ENCODE results near the gene UPF2. TPM values are rescaled to one million over a fixed set of nuclear protein-coding genes. Genes with fewer than 3 reads are reported as not detected.
"Not testable (repeated sequence)": the region's sequence is repeated elsewhere in the genome, so short reads cannot be mapped to it uniquely, and the experiment has no call there.

Gene UPF2
- total RNA-seq, 2 experiments from 2014 or later: 38.5 to 39.6 TPM

DNA sequence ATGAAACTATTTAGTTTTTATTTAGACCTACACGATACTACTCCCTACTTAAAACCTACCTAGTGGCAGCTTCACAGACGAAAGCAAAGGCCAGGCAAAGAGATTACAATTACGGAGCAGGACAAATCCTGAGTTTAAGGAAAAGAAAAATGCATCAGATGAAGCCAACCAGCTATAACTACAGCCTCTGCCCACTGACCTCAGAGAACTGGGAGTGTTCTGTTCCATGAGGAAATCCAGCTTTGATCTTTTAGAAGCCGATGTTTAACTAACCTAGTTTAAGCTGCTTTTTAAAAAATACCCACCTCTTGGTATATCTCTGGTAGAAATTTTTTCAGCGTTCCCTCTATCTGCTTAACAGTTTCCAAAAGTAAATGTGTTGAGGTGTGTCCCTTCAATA lies 3.0 kb upstream of the UPF2 start:
- ChIA-PET POLR2A (no interaction called here), CTCF (interaction anchor here (0.6 kb wide), 1 partner anchor 1652 kb away, joined by 6 read pairs; no protein-coding TSS in a partner anchor)

DNA sequence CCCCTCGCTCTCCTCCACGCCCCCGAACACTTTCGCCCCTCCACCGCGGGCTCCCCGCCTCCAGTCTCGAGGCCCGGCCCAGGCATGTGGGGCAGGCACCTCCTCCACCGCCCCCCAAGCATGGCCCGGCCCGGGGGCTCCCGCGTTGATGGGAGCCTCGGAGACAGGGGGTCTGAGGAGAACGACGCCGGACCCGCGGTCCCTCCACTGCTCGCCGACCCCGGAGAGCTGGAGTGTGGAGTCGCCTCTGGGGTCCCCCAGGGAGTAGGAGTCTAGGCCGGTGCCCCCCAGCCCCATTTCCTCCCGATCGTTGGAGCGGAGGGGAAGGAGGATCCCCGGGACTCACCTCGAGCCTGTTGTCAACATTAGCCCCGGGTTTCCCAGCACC lies 206 bp downstream of the UPF2 start:
- CTCF ChIA-PET: interaction anchor here (1.0 to 1.6 kb wide), 3 partner anchors 11 to 88 kb away, joined by 3 to 4 read pairs (median 4); no protein-coding TSS in a partner anchor

DNA sequence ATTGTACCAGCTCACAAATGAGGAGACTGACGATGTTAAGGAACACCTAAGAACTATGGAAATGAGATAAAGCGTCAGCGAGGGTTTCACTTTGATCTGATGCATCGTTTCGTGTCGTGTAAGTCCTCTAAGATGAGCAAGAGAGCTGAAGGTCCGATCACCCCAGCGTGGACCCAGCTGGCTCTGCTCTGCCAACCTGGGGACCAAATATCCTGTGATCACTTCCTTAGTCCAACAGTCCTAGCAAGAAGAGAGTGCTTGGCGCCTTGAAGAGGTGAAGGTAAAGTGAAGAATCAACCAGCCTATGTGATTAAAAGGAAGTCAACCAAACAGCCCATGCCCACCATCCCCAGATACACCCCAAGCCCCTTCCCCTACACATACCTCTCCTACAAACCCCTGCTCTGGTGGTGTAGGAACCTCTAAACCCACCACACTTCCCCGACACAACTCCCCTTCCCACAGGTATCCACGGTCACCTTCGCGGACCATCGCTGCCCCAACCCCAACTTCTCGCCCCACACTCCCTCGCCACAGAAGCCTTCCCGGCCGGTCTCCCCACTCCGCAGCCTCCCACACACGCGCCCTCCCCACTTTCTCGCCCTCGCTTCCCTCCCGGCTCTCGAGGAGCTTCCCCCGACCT lies 722 bp downstream of the UPF2 start:
- CTCF ChIA-PET: interaction anchor here (1.4 to 1.6 kb wide), 2 partner anchors 10 to 81 kb away, joined by 4 read pairs; no protein-coding TSS in a partner anchor
- POLR2A ChIA-PET: interaction anchor here (0.5 to 1.1 kb wide), 4 partner anchors 27 to 86 kb away, joined by 4 to 6 read pairs (median 4); partner anchors contain the start of gene DHTKD1

More for the DNA sequence above, 206 bp downstream of the UPF2 start:
- POLR2A ChIA-PET: interaction anchor here (0.7 to 1.4 kb wide), 6 partner anchors 26 to 968 kb away, joined by 3 to 8 read pairs (median 4); partner anchors contain the start of genes CDC123, DHTKD1 and NUDT5

DNA sequence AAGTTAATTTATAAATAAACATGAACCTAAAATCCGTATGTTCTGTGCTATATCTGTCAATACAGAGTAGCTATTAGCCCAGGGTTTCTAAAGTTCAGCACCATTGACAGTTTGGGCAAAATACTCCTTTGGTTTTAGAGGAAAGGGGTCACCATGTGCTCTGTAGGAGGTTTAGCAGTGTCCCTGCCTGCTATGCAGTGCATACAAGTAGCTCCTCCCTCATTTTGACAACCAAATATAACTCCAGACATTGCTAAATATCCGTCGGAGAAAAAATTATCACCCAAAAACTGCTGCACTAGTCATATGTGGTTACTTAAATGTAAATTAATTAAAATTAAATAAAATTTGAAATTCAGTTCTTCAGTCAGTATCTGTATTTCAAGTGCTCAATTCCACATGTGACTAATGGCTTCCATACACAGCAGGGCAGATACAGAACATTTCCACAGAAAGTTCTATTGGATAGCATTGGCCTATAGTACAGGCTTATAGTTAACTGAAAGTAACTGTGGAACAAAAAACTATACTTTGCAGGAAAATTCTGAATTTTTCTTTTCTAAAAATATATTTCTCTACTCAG lies 6.4 kb downstream of the UPF2 start:
- CTCF ChIA-PET: no interaction called here
- POLR2A ChIA-PET: no interaction called here

DNA sequence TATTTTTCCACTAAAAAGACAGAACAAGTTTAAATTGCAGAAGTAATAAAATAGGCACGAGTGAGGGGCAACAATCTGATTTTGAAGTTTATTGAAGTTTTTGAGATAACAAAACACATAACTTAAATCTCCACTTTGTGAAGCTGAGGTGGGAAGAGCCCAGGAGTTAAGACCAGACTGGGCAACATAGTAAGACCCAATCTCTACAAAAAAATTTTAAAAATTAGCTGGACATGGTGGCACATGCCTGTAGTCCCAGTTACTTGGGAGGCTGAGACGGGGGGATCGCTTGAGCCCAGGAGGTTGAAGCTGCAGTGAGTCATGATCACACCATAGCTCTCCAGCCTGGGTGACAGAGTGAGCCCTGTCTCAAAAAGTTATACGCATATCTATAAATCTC lies 11.2 kb downstream of the UPF2 start:
- POLR2A ChIA-PET: no interaction called here
- CTCF ChIA-PET: interaction anchor here (1.0 kb wide), 1 partner anchor 11 kb away, joined by 4 read pairs; the partner anchor contains the start of gene UPF2

DNA sequence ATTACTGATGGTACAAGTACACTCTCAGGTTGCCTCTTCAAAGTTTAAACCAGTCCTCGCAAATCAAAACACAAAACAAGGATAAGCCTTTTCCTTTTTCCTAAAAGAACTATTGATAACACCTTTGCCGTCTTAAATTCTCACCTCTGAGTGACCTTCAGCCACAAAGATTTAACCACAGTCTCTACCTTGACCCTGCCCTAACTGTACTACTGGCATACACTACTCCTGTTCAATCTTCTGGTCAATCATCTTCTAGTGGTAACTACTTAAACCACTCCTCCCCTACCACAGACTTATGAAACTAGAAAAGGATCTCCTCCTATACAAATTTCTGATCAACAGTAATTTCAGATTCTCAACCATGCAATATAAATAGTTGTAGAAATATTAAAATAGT lies 15.1 kb downstream of the UPF2 start:
- ChIA-PET POLR2A (no interaction called here), CTCF (no interaction called here)

DNA sequence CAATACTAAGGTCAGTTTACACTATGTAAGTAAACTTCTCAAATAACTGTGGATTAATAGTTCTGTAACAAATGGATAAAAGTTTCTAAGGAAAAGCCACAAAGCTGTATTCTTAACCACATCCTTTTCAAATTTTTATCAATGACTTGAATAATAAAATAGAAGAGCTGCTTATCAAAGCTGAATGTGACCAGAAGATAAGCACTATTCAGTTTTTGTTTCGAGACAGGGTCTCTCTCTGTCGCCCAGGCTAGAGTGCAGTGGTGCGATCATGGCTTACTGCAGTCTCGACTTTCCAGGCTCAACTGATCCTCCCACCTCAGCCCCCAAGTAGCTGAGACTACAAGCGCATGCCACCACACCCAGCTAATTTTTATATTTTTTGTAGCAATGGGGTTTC lies 17.0 kb downstream of the UPF2 start:
- POLR2A ChIA-PET: interaction anchor here (0.6 to 1.1 kb wide), 2 partner anchors 12 to 1015 kb away, joined by 3 read pairs; no protein-coding TSS in a partner anchor
- CTCF ChIA-PET: interaction anchor here (0.8 kb wide), 1 partner anchor 13 kb away, joined by 3 read pairs; no protein-coding TSS in a partner anchor

DNA sequence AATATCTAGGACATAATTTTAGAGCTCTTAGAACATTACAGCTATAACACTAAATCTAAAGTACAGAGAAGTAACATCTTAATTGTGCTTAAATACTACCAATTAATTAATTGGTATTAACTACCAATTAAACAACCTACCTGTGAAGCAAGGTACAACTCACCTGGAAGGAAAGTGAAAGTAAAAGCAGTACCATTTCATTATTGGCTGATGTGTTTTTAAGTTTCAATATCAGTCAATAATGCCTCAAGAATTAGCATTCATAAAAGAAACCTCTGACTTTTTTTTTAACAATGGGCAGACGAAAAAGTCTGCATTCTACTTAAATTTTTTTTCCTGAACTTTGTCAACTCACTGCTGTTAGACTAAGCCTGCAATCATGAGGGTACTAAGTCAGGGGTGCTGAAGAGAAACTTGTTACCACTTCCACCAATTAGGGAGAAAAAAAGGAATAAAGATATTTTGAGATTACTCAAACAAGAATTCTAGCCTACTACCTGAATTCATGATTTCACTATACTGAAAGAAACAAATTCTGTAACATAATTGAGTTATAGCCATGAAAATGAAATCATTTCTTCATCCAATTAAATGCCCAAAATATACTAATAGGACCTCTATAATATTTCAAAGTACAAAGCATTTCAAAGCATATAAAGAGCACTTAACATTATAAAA lies 19.9 kb downstream of the UPF2 start:
- ChIA-PET POLR2A (no interaction called here), CTCF (interaction anchor here (1.0 kb wide), 1 partner anchor 36 kb away, joined by 3 read pairs; no protein-coding TSS in a partner anchor)

DNA sequence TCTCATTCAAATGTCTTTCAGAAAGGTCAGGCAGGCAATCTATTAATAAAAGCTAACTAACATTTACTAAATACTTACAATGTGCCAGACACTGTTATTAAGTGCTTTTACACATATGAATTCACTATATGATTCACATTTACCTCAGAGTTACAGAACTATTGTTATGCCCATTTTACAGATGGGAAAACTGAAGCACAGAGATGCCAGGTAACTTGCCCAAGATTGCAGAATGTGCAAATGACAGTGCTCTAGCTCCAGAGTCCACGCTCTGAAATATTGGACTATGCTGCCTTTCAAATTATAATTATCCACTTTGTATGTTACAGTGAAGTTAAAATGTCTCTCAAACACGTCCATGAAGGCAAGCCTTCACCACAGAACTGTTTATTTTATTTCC lies 22.0 kb downstream of the UPF2 start:
- ChIA-PET POLR2A (no interaction called here), CTCF (no interaction called here)

DNA sequence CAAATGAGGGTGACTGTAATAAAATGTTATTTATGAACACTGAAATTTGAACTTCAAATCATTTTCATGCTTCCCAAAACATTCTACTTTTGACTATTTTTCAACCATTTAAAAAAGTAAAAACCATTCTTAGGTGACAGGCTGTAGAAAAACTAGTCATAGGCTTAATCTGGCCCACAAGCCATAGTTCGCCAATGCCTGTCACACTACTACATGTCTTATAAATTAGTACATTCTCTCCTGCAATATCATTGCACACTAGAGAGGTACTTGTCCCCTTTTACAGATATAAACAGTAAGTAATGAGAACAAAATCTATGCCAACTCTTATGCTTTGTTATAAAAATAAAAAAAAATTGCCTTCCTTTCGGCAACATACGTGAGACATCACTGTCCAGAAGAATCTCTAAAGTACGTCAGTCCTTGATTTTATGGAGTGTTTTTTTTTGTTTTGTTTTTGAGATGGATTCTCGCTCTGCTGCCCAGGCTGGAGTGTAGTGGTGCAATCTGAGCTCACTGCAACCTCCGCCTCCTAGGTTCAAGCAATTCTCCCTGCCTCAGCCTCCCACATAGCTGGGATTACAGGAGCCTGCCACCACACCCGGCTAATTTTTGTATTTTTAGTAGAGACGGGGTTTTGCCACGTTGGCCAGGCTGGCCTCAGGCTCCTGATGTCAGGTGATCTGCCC lies 23.2 kb downstream of the UPF2 start:
- ChIA-PET POLR2A (no interaction called here), CTCF (interaction anchor here (0.6 kb wide), 1 partner anchor 34 kb away, joined by 4 read pairs; no protein-coding TSS in a partner anchor)

DNA sequence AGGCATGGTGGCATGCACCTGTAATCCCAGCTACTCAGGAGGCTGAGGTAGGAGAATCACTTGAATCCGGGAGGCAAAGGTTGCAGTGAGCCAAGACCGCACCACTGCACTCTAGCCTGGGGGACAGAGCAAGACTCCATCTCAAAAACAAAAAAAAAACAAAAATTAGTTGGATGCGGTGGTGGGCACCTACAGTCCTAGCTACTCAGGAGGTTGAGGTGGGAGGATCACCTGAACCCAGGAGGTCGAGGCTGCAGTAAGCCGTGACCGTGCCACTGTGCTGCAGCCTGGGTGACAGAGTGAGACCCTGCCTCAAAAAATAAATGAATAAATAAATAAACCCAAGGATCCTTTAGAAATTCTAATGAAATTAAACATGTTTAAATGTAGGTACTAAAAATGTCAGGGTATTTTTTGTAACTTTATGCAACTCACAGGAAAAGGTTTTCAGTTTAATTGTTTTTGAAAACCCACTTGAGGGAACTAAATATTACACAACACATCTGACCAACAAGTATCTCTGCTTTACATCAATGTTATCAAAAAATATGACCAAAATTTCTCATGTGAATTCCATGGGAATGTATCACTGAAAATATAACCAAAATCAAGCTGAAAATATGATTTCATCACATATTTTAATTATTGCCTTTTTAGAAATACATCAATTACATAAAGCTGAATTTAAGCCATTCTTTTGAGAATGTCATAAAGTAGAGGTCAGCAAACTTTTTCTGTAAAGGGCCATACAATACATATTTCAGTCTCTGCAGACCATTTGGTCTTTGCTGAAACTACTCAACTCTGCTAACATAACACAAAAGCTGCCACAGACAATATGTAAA lies 23.9 kb downstream of the UPF2 start:
- CTCF ChIA-PET: interaction anchor here (1.2 kb wide), 1 partner anchor 42 kb away, joined by 3 read pairs; no protein-coding TSS in a partner anchor
- POLR2A ChIA-PET: no interaction called here

DNA sequence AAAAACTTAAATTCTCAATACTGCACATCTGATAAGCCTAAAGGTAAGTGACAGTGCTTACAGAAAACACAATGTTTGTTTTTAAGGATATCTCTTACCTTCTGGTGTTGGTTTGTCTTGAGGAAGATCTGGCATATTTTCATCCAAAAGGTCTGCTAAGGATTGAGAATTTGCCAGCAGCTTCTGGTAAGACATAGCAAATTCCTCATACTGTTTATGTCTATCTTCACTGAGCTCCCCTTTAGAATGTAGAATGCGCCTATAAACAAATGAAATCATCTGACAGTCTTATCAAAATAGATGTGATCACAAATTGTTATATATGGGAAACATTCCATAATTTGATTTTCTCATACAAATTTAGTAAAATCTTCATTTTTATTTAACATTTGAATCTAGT lies 28.7 kb downstream of the UPF2 start:
- ChIA-PET POLR2A (no interaction called here), CTCF (no interaction called here)

DNA sequence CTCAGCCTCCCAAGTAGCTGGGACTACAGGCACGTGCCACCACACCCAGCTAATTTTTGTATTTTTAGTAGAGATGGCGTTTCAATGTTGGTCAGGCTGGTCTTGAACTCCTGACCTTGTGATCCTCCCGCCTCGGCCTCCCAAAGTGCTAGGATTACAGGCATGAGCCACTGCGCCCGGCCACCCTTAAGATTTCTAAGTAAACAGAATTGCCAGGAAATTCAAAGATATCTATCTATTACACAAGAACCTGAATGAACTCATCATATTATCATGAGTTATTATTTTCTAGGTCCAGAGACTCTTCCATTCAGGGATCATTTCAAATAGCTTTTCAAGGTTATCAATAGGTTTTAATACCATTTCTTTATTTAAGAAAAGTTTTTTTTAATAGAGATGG lies 29.2 kb downstream of the UPF2 start:
- CTCF ChIA-PET: interaction anchor here (0.9 kb wide), 1 partner anchor 12 kb away, joined by 3 read pairs; no protein-coding TSS in a partner anchor
- POLR2A ChIA-PET: not testable (repeated sequence)

DNA sequence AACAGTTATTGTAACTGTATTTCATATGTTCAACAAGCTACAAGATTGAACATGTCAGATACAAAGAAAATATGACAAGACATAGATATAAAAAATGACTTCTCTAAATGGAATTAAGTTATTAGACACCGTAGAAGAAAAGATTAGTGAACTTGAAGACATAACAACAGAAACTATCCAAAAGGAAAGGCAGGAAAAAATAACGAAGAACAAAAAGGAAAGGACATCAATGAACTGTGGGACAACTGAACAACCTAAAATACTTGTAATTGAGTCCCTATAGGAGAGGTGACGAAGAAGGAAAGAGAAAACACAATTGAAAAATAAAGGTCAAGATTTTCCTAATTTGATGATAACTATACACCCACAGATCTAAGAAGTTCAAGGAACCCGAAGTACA lies 32.3 kb downstream of the UPF2 start:
- CTCF ChIA-PET: no interaction called here
- POLR2A ChIA-PET: no interaction called here

DNA sequence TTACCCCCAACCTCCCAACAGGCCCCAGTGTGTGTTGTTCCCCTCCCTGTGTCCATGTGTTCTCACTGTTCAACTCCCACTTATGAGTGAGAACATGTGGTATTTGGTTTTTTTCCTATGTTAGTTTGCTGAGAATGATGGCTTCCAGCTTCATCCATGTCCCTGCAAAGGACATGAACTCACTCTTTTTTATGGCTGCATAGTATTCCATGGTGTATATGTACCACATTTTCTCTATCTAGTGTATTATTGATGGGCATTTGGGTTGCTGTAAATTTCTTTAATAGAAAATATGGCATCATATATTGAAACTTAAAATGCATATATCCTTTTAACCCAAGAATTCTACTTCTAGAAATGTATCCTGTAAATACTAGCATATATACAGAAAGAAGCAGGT lies 33.8 kb downstream of the UPF2 start:
- CTCF ChIA-PET, POLR2A ChIA-PET: not testable (repeated sequence)

DNA sequence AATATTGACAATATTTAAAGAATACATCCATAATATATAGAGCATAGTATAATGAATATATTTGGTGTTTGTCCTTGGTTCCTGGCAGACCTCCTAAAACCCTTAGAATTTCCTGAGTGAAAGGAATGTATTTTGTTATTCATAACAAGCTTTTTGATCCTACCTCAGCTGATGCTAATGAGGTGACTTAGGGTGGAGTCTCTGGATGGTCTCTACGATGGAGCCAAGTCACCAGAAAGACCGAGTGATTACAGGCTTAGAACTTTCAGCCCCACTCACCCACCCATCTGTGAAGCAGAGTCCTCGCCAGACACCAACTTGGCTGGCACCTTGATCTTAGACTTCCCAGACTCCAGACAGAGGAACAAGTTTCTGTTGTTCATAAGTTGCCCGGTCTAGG lies 35.9 kb downstream of the UPF2 start:
- CTCF ChIA-PET: no interaction called here
- POLR2A ChIA-PET: no interaction called here

DNA sequence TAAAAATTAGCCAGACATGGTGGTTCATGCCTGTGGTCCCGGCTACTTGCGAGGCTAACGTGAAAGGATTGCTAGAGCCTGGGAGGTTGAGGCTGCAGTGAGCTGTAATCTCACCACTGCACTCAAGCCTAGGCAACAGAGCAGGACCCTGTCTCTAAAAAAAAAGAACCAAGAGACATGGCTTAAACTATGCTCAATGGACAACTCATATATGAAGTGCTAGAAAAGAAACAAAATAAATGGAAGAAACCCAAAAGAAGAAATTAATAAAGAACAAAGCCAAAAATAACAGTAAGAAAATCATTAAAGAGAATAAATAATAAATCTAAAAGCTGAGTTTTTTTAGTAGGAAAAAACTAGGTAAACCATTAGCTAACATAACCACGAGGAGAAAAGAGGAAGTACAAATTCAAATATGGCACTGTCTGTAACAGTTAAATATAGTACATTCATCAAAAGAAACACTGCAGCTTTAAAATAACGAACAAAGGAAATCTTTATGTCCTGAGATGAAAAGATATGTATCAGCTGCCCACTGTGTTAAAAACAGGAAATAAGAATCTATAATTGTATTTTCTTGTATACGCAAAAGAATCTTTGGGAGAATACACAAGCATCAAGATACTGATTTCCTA lies 48.7 kb downstream of the UPF2 start:
- ChIA-PET CTCF (interaction anchor here (0.8 kb wide), 1 partner anchor 174 kb away, joined by 3 read pairs; no protein-coding TSS in a partner anchor), POLR2A (no interaction called here)

DNA sequence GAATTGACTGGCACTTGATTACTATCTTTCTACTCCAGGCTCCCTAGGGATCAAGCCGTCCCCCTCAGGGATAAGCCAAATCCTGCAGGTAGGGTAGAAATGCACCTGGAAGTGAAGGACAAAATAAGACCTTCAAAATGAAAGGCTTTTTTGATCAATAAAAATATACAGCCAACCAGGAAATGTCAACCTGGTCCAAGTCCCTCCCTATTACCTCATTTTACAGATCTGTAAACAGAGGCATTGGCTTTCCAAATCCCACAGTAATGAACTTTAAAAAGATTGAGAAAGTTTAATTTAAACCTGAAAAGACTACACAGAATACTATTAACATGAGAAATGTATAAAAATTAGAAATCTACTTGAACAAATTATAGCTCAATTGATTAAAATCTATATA lies 53.7 kb downstream of the UPF2 start:
- ChIA-PET CTCF (no interaction called here), POLR2A (no interaction called here)
